ENCODE measurements around the gene HDAC4.

Gene HDAC4

DNA sequence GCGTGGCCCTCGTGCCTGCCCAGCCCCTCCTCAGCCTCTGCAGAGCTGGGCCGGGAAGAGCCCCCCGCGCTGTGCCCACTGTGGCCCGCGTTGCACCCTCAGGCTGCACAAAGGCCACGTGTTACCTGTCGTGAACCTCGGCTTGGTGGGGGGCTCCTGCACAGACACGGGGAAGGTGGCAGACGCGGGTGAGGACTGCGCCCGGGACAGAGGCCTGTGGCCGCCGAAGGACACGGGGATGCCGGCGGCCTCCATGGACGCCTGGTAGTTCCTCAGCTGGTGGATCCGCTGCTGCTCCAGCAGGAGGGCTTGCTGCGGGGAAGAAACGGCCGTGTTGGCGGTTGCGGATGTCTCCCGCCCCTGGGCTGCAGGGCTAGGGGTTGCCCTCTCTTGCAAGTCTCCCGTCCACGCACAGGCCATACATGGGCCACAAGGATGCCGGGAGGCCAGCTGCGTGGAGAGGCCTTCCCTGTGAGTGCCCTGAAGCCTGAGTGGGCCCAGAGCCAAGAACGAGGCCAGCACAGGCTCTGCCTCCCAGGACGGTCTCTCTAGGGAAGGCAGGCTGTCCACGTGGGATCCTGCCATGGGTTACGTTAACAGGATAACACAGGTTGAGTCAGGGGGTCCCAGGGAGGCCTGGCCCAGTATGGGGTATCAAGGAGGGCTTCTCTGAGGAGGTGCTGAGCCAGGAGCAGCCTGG is 289.3 kb downstream of the HDAC4 start:
- no peak overlapping the region for H3K27ac ChIP-seq
- TF ChIP-seq, protein P1, sequence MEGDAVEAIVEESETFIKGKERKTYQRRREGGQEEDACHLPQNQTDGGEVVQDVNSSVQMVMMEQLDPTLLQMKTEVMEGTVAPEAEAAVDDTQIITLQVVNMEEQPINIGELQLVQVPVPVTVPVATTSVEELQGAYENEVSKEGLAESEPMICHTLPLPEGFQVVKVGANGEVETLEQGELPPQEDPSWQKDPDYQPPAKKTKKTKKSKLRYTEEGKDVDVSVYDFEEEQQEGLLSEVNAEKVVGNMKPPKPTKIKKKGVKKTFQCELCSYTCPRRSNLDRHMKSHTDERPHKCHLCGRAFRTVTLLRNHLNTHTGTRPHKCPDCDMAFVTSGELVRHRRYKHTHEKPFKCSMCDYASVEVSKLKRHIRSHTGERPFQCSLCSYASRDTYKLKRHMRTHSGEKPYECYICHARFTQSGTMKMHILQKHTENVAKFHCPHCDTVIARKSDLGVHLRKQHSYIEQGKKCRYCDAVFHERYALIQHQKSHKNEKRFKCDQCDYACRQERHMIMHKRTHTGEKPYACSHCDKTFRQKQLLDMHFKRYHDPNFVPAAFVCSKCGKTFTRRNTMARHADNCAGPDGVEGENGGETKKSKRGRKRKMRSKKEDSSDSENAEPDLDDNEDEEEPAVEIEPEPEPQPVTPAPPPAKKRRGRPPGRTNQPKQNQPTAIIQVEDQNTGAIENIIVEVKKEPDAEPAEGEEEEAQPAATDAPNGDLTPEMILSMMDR (IDR thresholded peaks at IDR 0.05): no peak
- TF ChIP-seq ZFX (IDR thresholded peaks at IDR 0.05; ENCODE audit: borderline replicate concordance): no peak

DNA sequence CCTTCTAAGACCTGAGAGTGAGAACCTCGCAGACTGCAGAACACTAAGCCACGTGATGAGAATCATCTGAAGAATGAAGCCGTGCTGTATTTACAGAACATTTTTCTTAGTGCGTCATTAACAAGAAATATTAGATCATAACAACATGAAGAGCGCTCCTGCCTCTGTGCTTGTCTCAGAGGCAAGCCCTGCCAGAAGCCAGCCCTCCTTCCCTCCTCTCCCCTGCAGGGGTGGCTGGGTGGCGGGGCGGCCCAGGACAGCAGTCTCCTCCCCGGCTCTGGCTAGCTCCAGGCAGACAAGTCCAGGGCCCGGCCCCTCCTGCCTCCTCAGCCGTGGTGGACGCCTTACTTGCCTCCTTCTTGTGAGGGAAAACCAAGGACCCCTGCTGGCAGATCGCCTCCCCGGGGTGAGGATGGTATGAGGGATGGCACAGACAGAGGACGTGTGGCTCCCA is 290.2 kb downstream of the HDAC4 start:
- H3K27ac ChIP-seq: no peak overlapping the region
- no peak for TF ChIP-seq ZFX (IDR thresholded peaks at IDR 0.05; ENCODE audit: borderline replicate concordance)
- TF ChIP-seq, protein P1 (IDR thresholded peaks at IDR 0.05): no peak

GRCh38 chr2:239109928-239110545 is 290.8 kb downstream of the HDAC4 start:
- H3K27ac ChIP-seq: peak overlapping the region; percentile 38
- TF ChIP-seq, protein P1 (IDR thresholded peaks at IDR 0.05): no peak
- TF ChIP-seq ZFX (IDR thresholded peaks at IDR 0.05; ENCODE audit: borderline replicate concordance): no peak

GRCh38 chr2:239109041-239109927 is 291.5 kb downstream of the HDAC4 start:
- TF ChIP-seq, protein P1 (IDR thresholded peaks at IDR 0.05): no peak
- TF ChIP-seq ZFX (IDR thresholded peaks at IDR 0.05; ENCODE audit: borderline replicate concordance): no peak
- peak overlapping the region; percentile 38 for H3K27ac ChIP-seq

DNA sequence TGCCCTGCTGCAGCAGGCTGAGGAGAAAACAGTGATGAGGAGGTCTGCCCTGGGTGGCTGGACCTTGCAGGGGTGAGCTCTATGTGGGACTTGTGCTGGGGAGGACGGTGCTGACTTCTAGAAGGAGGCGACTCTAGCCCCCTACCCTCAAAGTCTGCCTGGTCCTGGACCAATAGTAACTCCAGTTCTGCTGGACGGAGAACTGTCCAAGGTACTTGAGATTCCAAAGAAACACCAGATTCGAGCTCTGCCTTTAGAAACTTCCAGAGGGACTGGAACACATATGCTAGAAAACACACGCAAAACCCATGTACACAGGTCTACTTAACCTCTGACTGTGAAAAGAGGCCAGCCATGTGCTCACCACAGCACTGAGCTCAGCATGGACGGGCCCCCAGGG is 292.4 kb downstream of the HDAC4 start:
- TF ChIP-seq, protein P1 (IDR thresholded peaks at IDR 0.05): no peak
- TF ChIP-seq ZFX (IDR thresholded peaks at IDR 0.05; ENCODE audit: borderline replicate concordance): no peak
- H3K27ac ChIP-seq: no peak overlapping the region

GRCh38 chr2:239107936-239108335 is 292.9 kb downstream of the HDAC4 start:
- TF ChIP-seq ZFX (IDR thresholded peaks at IDR 0.05; ENCODE audit: borderline replicate concordance): no peak
- TF ChIP-seq, protein P1 (IDR thresholded peaks at IDR 0.05): no peak
- H3K27ac ChIP-seq: no peak overlapping the region

Measured in 22Rv1 (cell line).